Keratinocyte (primary cell): ENCODE measurements around the gene CCND3. TPM values are rescaled to one million over a fixed set of nuclear protein-coding genes. Genes with fewer than 3 reads are reported as not detected.

Experiments
- DNase-seq: peaks from one replicate; pipeline ENCODE4 v3.0.0-alpha.2; 2011; ENCODE audit warnings: low read depth, missing footprints, low spot score
- FAIRE-seq: peaks from 2 replicates; lab custom pipeline; 2011; peaks lifted over from hg19 to GRCh38; lab: Jason Lieb, UNC
- H2AFZ ChIP-seq: 2 replicates; pipeline ENCODE4 v1.6.0; 2012; ENCODE audit warnings: low read length, control low read depth, inconsistent platforms; ENCODE audit not compliant: control insufficient read depth
- H3K27ac ChIP-seq: 2 replicates; pipeline ENCODE4 v1.5.1; 2011; ENCODE audit warnings: low read length; ENCODE audit not compliant: control insufficient read depth, insufficient read depth
- H3K27me3 ChIP-seq: 3 replicates; pipeline ENCODE4 v1.6.0; 2011; ENCODE audit warnings: low read length; ENCODE audit not compliant: control insufficient read depth, insufficient read depth; ENCODE audit errors: extremely low read depth
- H3K36me3 ChIP-seq, 2 experiments: 2 replicates in 1 of 2; 3 replicates in 1 of 2; pipeline ENCODE4 v1.5.1; 2011; ENCODE audit warnings: low read length in 2 of 2, mild to moderate bottlenecking in 1 of 2; ENCODE audit not compliant: control insufficient read depth in 2 of 2, insufficient read depth in 2 of 2; ENCODE audit errors: extremely low read depth in 1 of 2
- H3K4me1 ChIP-seq: 3 replicates; pipeline ENCODE4 v1.5.1; 2011; ENCODE audit warnings: low read length; ENCODE audit not compliant: control insufficient read depth, insufficient read depth; ENCODE audit errors: extremely low read depth
- H3K4me2 ChIP-seq: 3 replicates; pipeline ENCODE4 v1.6.0; 2011; ENCODE audit warnings: low read depth, low read length; ENCODE audit not compliant: control insufficient read depth, insufficient read depth; ENCODE audit errors: extremely low read depth
- H3K4me3 ChIP-seq, 3 experiments: fragments of 200-600 bp in 1 of 3; sonication (generic) in 1 of 3; 2 replicates in 2 of 3; 3 replicates in 1 of 3; pipeline ENCODE4 v1.5.1; 2011 to 2016; ENCODE audit warnings: low read length in 3 of 3, mild to moderate bottlenecking in 3 of 3, control low read depth in 2 of 3, inconsistent platforms in 1 of 3, low read depth in 1 of 3, mixed read lengths in 1 of 3, mixed run types in 1 of 3, moderate library complexity in 1 of 3; ENCODE audit not compliant: control insufficient read depth in 2 of 3, insufficient read depth in 2 of 3; ENCODE audit errors: extremely low read depth in 1 of 3
- H3K79me2 ChIP-seq: 2 replicates; pipeline ENCODE4 v1.6.0; 2012; ENCODE audit warnings: low read length; ENCODE audit not compliant: control insufficient read depth, insufficient read depth
- H3K9ac ChIP-seq: 3 replicates; pipeline ENCODE4 v1.6.0; 2011; ENCODE audit warnings: low read length; ENCODE audit not compliant: control insufficient read depth, insufficient read depth; ENCODE audit errors: extremely low read depth
- H3K9me1 ChIP-seq: 3 replicates; pipeline ENCODE4 v1.6.0; 2011; ENCODE audit warnings: low read length; ENCODE audit not compliant: control insufficient read depth, insufficient read depth; ENCODE audit errors: extremely low read depth
- H3K9me3 ChIP-seq: 2 replicates; pipeline ENCODE4 v1.5.1; 2012; ENCODE audit warnings: low read depth, low read length; ENCODE audit not compliant: control insufficient read depth
- H4K20me1 ChIP-seq: 3 replicates; pipeline ENCODE4 v1.6.0; 2011; ENCODE audit warnings: low read length; ENCODE audit not compliant: control insufficient read depth, insufficient read depth; ENCODE audit errors: extremely low read depth
- EZH2 ChIP-seq: IDR thresholded peaks from one replicate; pipeline ENCODE4 v1.6.1; 2012; ENCODE audit warnings: inconsistent platforms, mild to moderate bottlenecking, low read length, moderate library complexity
- dilution Hi-C: fragments of 300-500 bp; cut with MboI; formaldehyde crosslinking; loops from one replicate; pipeline ENCODE4 v1.7.0; 2020; ENCODE audit warnings: low sequenced_read_pairs; ENCODE audit not compliant: extremely low pct_ligation_motif_present
- polyA plus RNA-seq, 5 experiments: library from polyadenylated mRNA; depleted of rRNA in 3 of 5; stranded (reverse) in 3 of 5; stranded (forward) in 1 of 5; unstranded in 1 of 5; fragments of >200 nt; gene quantifications; 1 replicate in 1 of 5; 2 replicates in 3 of 5; 3 replicates in 1 of 5; pipeline versions ENCODE4 v1.2.1 to v1.2.3, GENCODE V29; 2011 to 2012; ENCODE audit warnings: missing spikeins in 2 of 5, low read depth in 1 of 5, low replicate concordance in 1 of 5
- TF ChIP-seq, protein P1 (sequence below), 3 experiments: IDR thresholded peaks in 1 of 3; conservative IDR thresholded peaks in 1 of 3; optimal IDR thresholded peaks in 1 of 3; 2 replicates in 2 of 3; 3 replicates in 1 of 3; pipeline versions ENCODE3 to v1.5.1; 2011; ENCODE audit warnings: low read length in 3 of 3, mild to moderate bottlenecking in 3 of 3, moderate library complexity in 2 of 3, control low read depth in 1 of 3, inconsistent platforms in 1 of 3; ENCODE audit not compliant: insufficient read depth in 2 of 3; ENCODE audit errors: extremely low read depth in 1 of 3

Gene CCND3
- polyA plus RNA-seq, 1 donor (not counting 4 experiments of a cell fraction or from before 2014, with no cell fraction given) = 37.3 TPM

DNA sequence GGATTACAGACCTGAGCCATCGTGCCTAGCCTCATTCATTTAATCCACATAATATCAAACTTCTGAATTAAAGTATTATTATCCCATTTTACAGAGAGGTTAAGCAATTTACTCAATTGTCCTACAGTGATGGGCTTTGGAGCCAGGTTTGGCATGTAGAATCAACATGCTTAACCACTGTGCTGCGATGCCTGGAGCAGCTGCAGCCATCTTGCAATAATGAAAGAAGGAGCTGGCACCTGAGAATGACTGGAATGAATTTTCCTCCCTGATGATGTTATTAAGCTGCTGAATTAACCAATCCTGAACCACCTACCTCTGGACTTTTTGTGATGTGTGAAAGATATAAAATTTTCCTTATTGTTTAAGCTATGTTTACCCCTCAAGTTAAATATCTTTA is 13.1 kb upstream of the CCND3 start:
- dilution Hi-C loops = no loop called here
- Histone ChIP-seq H3K4me1 (peaks cover 4% of the 10 kb centered on the region), H3K79me2 (no peaks in the 10 kb centered on the region), H3K4me2 (no peak overlapping the region), H3K9me3 (no peaks in the 10 kb centered on the region), H3K4me3 (no peak overlapping the region), H3K9ac (no peak overlapping the region), H3K36me3 (no peaks in the 10 kb centered on the region), H3K27me3 (no peaks in the 10 kb centered on the region), H2AFZ (no peak overlapping the region), H3K9me1 (no peaks in the 10 kb centered on the region), H3K27ac (no peak overlapping the region), H4K20me1 (no peaks in the 10 kb centered on the region)
- FAIRE-seq (no peak), DNase-seq (no peak)
- TF ChIP-seq, protein P1, sequence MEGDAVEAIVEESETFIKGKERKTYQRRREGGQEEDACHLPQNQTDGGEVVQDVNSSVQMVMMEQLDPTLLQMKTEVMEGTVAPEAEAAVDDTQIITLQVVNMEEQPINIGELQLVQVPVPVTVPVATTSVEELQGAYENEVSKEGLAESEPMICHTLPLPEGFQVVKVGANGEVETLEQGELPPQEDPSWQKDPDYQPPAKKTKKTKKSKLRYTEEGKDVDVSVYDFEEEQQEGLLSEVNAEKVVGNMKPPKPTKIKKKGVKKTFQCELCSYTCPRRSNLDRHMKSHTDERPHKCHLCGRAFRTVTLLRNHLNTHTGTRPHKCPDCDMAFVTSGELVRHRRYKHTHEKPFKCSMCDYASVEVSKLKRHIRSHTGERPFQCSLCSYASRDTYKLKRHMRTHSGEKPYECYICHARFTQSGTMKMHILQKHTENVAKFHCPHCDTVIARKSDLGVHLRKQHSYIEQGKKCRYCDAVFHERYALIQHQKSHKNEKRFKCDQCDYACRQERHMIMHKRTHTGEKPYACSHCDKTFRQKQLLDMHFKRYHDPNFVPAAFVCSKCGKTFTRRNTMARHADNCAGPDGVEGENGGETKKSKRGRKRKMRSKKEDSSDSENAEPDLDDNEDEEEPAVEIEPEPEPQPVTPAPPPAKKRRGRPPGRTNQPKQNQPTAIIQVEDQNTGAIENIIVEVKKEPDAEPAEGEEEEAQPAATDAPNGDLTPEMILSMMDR (optimal IDR thresholded peaks at IDR 0.05 in 1 of 3, IDR thresholded peaks at IDR 0.05 in 1 of 3, conservative IDR thresholded peaks at IDR 0.05 in 1 of 3; ENCODE audit: extremely low read depth in 1 of 3, insufficient read depth in 2 of 3, low read length in 3 of 3) = no peak
- no peak for TF ChIP-seq EZH2

DNA sequence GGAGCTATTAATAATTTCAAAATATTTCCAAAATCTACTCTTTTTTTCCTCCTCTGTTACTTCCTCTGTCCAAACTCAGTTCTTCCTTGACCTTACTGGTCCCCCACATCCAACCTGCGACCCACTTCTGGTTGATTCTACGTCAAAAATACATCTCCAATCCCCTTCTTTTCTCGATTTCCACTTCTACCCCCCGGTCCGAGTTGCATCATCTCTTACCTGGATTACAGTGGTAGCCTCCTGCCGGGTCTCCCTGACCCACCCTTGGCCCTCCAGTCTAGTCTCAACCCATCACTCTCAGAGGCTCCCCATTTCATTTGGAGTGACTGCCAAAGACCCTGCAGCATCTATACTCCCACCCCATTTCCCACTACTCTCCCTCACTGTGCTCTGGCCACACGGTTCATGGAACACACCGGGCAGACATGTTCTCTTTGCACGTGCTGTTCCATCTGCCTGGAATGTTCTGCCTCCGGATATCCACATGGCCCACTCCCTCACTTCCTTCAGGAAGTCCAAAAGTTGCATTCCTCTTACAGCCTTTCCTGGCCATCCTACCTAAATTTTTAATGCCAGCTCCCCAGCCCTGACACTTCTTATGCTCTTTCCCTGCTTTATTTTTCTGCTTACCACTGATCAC is 6.1 kb upstream of the CCND3 start:
- H4K20me1 ChIP-seq = no peaks in the 10 kb centered on the region
- H3K9me3 ChIP-seq = no peaks in the 10 kb centered on the region
- no peak overlapping the region for H2AFZ ChIP-seq
- H3K4me3 ChIP-seq = no peak overlapping the region
- H3K9ac ChIP-seq = no peak overlapping the region
- no peaks in the 10 kb centered on the region for H3K36me3 ChIP-seq
- H3K27ac ChIP-seq = no peak overlapping the region
- dilution Hi-C loops = no loop called here
- DNase-seq (no peak), FAIRE-seq (no peak)
- no peaks in the 10 kb centered on the region for H3K79me2 ChIP-seq
- TF ChIP-seq, protein P1 (optimal IDR thresholded peaks at IDR 0.05 in 1 of 3, IDR thresholded peaks at IDR 0.05 in 1 of 3, conservative IDR thresholded peaks at IDR 0.05 in 1 of 3; ENCODE audit: extremely low read depth in 1 of 3, insufficient read depth in 2 of 3, low read length in 3 of 3) = no peak
- TF ChIP-seq EZH2 = no peak
- no peaks in the 10 kb centered on the region for H3K27me3 ChIP-seq
- H3K9me1 ChIP-seq = no peaks in the 10 kb centered on the region
- no peak overlapping the region for H3K4me2 ChIP-seq
- H3K4me1 ChIP-seq = no peaks in the 10 kb centered on the region
